ENCODE data around the gene TACR2. TPM values are rescaled to one million over a fixed set of nuclear protein-coding genes. Genes with fewer than 3 reads are reported as not detected.

Gene TACR2
- total and polyA plus RNA-seq, 2 of the 13 experiments (the other 11 are each of a cell fraction or from before 2014, with no cell fraction given), result 0.04 TPM; not detected in 1

- TF ChIP-seq ZNF580 (CRISPR knock-in tag; IDR thresholded peaks at IDR 0.05; ENCODE audit: borderline replicate concordance, low read depth) (0 out of 2 replicates have a peak, but pooled peaks have one; percentile 17), ZNF572 (CRISPR knock-in tag; IDR thresholded peaks at IDR 0.05) (no peak), ZNF235 (CRISPR knock-in tag; IDR thresholded peaks at IDR 0.05; ENCODE audit: borderline replicate concordance) (no peak), KLF16 (CRISPR knock-in tag; IDR thresholded peaks at IDR 0.05) (peak in 1 of 2 experiments; percentile 23; a peak in 1 of 4 replicates), REPIN1 (CRISPR knock-in tag; IDR thresholded peaks at IDR 0.05; ENCODE audit: borderline replicate concordance, low read depth) (no peak), ZNF563 (CRISPR knock-in tag; IDR thresholded peaks at IDR 0.05) (no peak), MIXL1 (CRISPR knock-in tag; IDR thresholded peaks at IDR 0.05) (no peak), MLLT10 (CRISPR knock-in tag; IDR thresholded peaks at IDR 0.05) (no peak), HOXD1 (CRISPR knock-in tag; IDR thresholded peaks at IDR 0.05) (no peak), FOXJ3 (CRISPR knock-in tag; IDR thresholded peaks at IDR 0.05; ENCODE audit: borderline replicate concordance) (peak; percentile 28; the same call in 1 of the 2 replicates), PATZ1 (CRISPR knock-in tag; IDR thresholded peaks at IDR 0.05) (peak; percentile 97), SRF (IDR thresholded peaks at IDR 0.05; ENCODE audit: low read depth, low read length) (no peak), ZUFSP (CRISPR knock-in tag; IDR thresholded peaks at IDR 0.05; ENCODE audit: borderline replicate concordance) (no peak), ARNTL (CRISPR knock-in tag; IDR thresholded peaks at IDR 0.05) (no peak), PBX3 (CRISPR knock-in tag; IDR thresholded peaks at IDR 0.05; ENCODE audit: borderline replicate concordance) (no peak), ZFP36L2 (CRISPR knock-in tag; IDR thresholded peaks at IDR 0.05) (no peak), ZFP62 (CRISPR knock-in tag; IDR thresholded peaks at IDR 0.05) (no peak), ZNF557 (CRISPR knock-in tag; IDR thresholded peaks at IDR 0.05) (no peak), ZNF547 (CRISPR knock-in tag; IDR thresholded peaks at IDR 0.05) (no peak), ZNF775 (CRISPR knock-in tag; IDR thresholded peaks at IDR 0.05; ENCODE audit: borderline replicate concordance) (no peak), TCF12 (IDR thresholded peaks at IDR 0.05) (no peak), TCF12 (CRISPR knock-in tag; IDR thresholded peaks at IDR 0.05) (no peak)
Observed at GRCh38 chr10:69418052-69418752, 1.5 kb upstream of the TACR2 start (continued).

Data from HepG2 (cell line).